Measurements from ENCODE around the gene UNC13A. TPM values are rescaled to one million over a fixed set of nuclear protein-coding genes. Genes with fewer than 3 reads are reported as not detected.
"Not testable (repeated sequence)": the region's sequence is repeated elsewhere in the genome, so short reads cannot be mapped to it uniquely, and the experiment has no call there.

Gene UNC13A
- total RNA-seq, 2 donors from 2014 or later = not detected

- no peak overlapping the region for H3K4me3 Mint-ChIP-seq
- DNase-seq = no peak
- no peaks in the 10 kb centered on the region for H3K4me1 Mint-ChIP-seq
- H3K27me3 Mint-ChIP-seq = peaks cover 25% of the 10 kb centered on the region
- H3K27ac Mint-ChIP-seq = no peak overlapping the region
- peaks cover 3% of the 10 kb centered on the region for H3K36me3 Mint-ChIP-seq (ENCODE audit: low read depth)
- no peaks in the 10 kb centered on the region for H3K9me3 ChIP-seq (ENCODE audit: control insufficient read depth, low read length, poor library complexity, severe bottlenecking)
- no peak for ATAC-seq
Measured at GRCh38 chr19:17590866-17591265, 97.3 kb downstream of the UNC13A start.

- H3K4me3 Mint-ChIP-seq; H3K9me3 ChIP-seq (ENCODE audit: control insufficient read depth, low read length, poor library complexity, severe bottlenecking); H3K36me3 Mint-ChIP-seq (ENCODE audit: low read depth); ATAC-seq; H3K27ac Mint-ChIP-seq; H3K4me1 Mint-ChIP-seq; DNase-seq: not testable (repeated sequence)
- H3K27me3 Mint-ChIP-seq = peaks cover 10% of the 10 kb centered on the region
Measured at GRCh38 chr19:17585395-17585794, 102.8 kb downstream of the UNC13A start.

GRCh38 chr19:17584132-17584531 lies 104.0 kb downstream of the UNC13A start:
- H3K4me1 Mint-ChIP-seq = peaks cover 6% of the 10 kb centered on the region
- no peaks in the 10 kb centered on the region for H3K9me3 ChIP-seq (ENCODE audit: control insufficient read depth, low read length, poor library complexity, severe bottlenecking)
- peak overlapping the region; percentile 8 for H3K27ac Mint-ChIP-seq
- ATAC-seq (no peak), DNase-seq (no peak)
- H3K4me3 Mint-ChIP-seq = no peak overlapping the region
- no peaks in the 10 kb centered on the region for H3K27me3 Mint-ChIP-seq
- H3K36me3 Mint-ChIP-seq (ENCODE audit: low read depth) = peaks cover 7% of the 10 kb centered on the region

GRCh38 chr19:17582613-17583012 lies 105.5 kb downstream of the UNC13A start:
- Mint-ChIP-seq H3K27me3 (no peaks in the 10 kb centered on the region), H3K4me1 (peaks cover 6% of the 10 kb centered on the region), H3K36me3 (ENCODE audit: low read depth) (peaks cover 7% of the 10 kb centered on the region), H3K27ac (no peak overlapping the region), H3K4me3 (no peak overlapping the region)
- no peak for DNase-seq
- no peaks in the 10 kb centered on the region for H3K9me3 ChIP-seq (ENCODE audit: control insufficient read depth, low read length, poor library complexity, severe bottlenecking)
- ATAC-seq = no peak

- ATAC-seq (no peak), DNase-seq (no peak)
- H3K27me3 Mint-ChIP-seq = no peaks in the 10 kb centered on the region
- peaks cover 9% of the 10 kb centered on the region for H3K36me3 Mint-ChIP-seq (ENCODE audit: low read depth)
- no peak overlapping the region for H3K27ac Mint-ChIP-seq
- peaks cover 6% of the 10 kb centered on the region for H3K4me1 Mint-ChIP-seq
- no peak overlapping the region for H3K4me3 Mint-ChIP-seq
- no peaks in the 10 kb centered on the region for H3K9me3 ChIP-seq (ENCODE audit: control insufficient read depth, low read length, poor library complexity, severe bottlenecking)
Measured at GRCh38 chr19:17581211-17581874, 106.8 kb downstream of the UNC13A start.

- DNase-seq (no peak), ATAC-seq (no peak)
- Mint-ChIP-seq H3K4me1 (peaks cover 11% of the 10 kb centered on the region), H3K27ac (peak overlapping the region; percentile 70), H3K4me3 (no peak overlapping the region), H3K36me3 (ENCODE audit: low read depth) (peaks cover 9% of the 10 kb centered on the region), H3K27me3 (no peaks in the 10 kb centered on the region)
- H3K9me3 ChIP-seq (ENCODE audit: control insufficient read depth, low read length, poor library complexity, severe bottlenecking) = no peaks in the 10 kb centered on the region
Measured at GRCh38 chr19:17580470-17581144, 107.5 kb downstream of the UNC13A start.

GRCh38 chr19:17579661-17580244 lies 108.4 kb downstream of the UNC13A start:
- no peak overlapping the region for H3K4me3 Mint-ChIP-seq
- peak; percentile 66 for ATAC-seq
- H3K36me3 Mint-ChIP-seq (ENCODE audit: low read depth) = peaks cover 9% of the 10 kb centered on the region
- no peak for DNase-seq
- peaks cover 11% of the 10 kb centered on the region for H3K4me1 Mint-ChIP-seq
- peak overlapping the region; percentile 70 for H3K27ac Mint-ChIP-seq
- no peaks in the 10 kb centered on the region for H3K27me3 Mint-ChIP-seq
- no peaks in the 10 kb centered on the region for H3K9me3 ChIP-seq (ENCODE audit: control insufficient read depth, low read length, poor library complexity, severe bottlenecking)

GRCh38 chr19:17577457-17578097 lies 110.6 kb downstream of the UNC13A start:
- H3K9me3 ChIP-seq (ENCODE audit: control insufficient read depth, low read length, poor library complexity, severe bottlenecking) = no peaks in the 10 kb centered on the region
- Mint-ChIP-seq H3K4me1 (peaks cover 15% of the 10 kb centered on the region), H3K27me3 (no peaks in the 10 kb centered on the region), H3K4me3 (no peak overlapping the region), H3K36me3 (ENCODE audit: low read depth) (peaks cover 9% of the 10 kb centered on the region), H3K27ac (no peak overlapping the region)
- ATAC-seq (no peak), DNase-seq (no peak)

- Mint-ChIP-seq H3K4me3 (no peak overlapping the region), H3K4me1 (peaks cover 15% of the 10 kb centered on the region), H3K27ac (no peak overlapping the region), H3K36me3 (ENCODE audit: low read depth) (peaks cover 9% of the 10 kb centered on the region), H3K27me3 (no peaks in the 10 kb centered on the region)
- ATAC-seq = no peak
- no peak for DNase-seq
- no peaks in the 10 kb centered on the region for H3K9me3 ChIP-seq (ENCODE audit: control insufficient read depth, low read length, poor library complexity, severe bottlenecking)
Measured at GRCh38 chr19:17576758-17577456, 111.2 kb downstream of the UNC13A start.

GRCh38 chr19:17575871-17576757 lies 112.0 kb downstream of the UNC13A start:
- H3K4me3 Mint-ChIP-seq = no peak overlapping the region
- peaks cover 9% of the 10 kb centered on the region for H3K36me3 Mint-ChIP-seq (ENCODE audit: low read depth)
- H3K27ac Mint-ChIP-seq = no peak overlapping the region
- no peaks in the 10 kb centered on the region for H3K9me3 ChIP-seq (ENCODE audit: control insufficient read depth, low read length, poor library complexity, severe bottlenecking)
- no peaks in the 10 kb centered on the region for H3K27me3 Mint-ChIP-seq
- ATAC-seq = no peak
- peaks cover 15% of the 10 kb centered on the region for H3K4me1 Mint-ChIP-seq
- DNase-seq = no peak

GRCh38 chr19:17572638-17573037 lies 115.5 kb downstream of the UNC13A start:
- H3K27ac Mint-ChIP-seq = no peak overlapping the region
- no peaks in the 10 kb centered on the region for H3K27me3 Mint-ChIP-seq
- peaks cover 9% of the 10 kb centered on the region for H3K4me1 Mint-ChIP-seq
- no peaks in the 10 kb centered on the region for H3K9me3 ChIP-seq (ENCODE audit: control insufficient read depth, low read length, poor library complexity, severe bottlenecking)
- peaks cover 9% of the 10 kb centered on the region for H3K36me3 Mint-ChIP-seq (ENCODE audit: low read depth)
- DNase-seq (no peak), ATAC-seq (no peak)
- no peak overlapping the region for H3K4me3 Mint-ChIP-seq

GRCh38 chr19:17570791-17571190 lies 117.4 kb downstream of the UNC13A start:
- DNase-seq (no peak), ATAC-seq (no peak)
- peaks cover 3% of the 10 kb centered on the region for H3K4me1 Mint-ChIP-seq
- H3K27me3 Mint-ChIP-seq = no peaks in the 10 kb centered on the region
- no peak overlapping the region for H3K4me3 Mint-ChIP-seq
- H3K36me3 Mint-ChIP-seq (ENCODE audit: low read depth) = peaks cover 6% of the 10 kb centered on the region
- no peak overlapping the region for H3K27ac Mint-ChIP-seq
- H3K9me3 ChIP-seq (ENCODE audit: control insufficient read depth, low read length, poor library complexity, severe bottlenecking) = no peaks in the 10 kb centered on the region
